K562 (cell line): ENCODE measurements around the gene RGS3. TPM values are rescaled to one million over a fixed set of nuclear protein-coding genes. Genes with fewer than 3 reads are reported as not detected.

Source experiments
- ATAC-seq: fragments of 200-7000 bp; cut with Tn5 transposase; 3 replicates; pipeline ENCODE4 v1.9.1; 2020; ENCODE audit warnings: moderate library complexity
- BruUV-seq: library from RNA; stranded (reverse); fragments of 400-500 nt; replicated peaks from 2 replicates; lab custom pipeline; 2021; lab: Mats Ljungman, UMichigan
- CTCF ChIA-PET: fragments of 300-600 bp; formaldehyde crosslinking; extraction: SDS; loops from one replicate; lab custom pipeline; 2021; ENCODE audit warnings: low intra/inter-chr PET ratio; lab: Yijun Ruan, JAX
- POLR2A ChIA-PET: fragments of 300-600, 350-650 bp; sonication (Branson Sonifier 250); formaldehyde crosslinking; extraction: SDS; loops from one replicate; lab custom pipeline; 2021; ENCODE audit warnings: antibody characterized with exemption, inconsistent platforms; lab: Yijun Ruan, JAX
- DNase-seq, 4 experiments: peaks; one replicate each; pipeline versions ENCODE4 v3.0.0 to v3.0.0-alpha.2; 2011 to 2018; ENCODE audit warnings: low spot score in 3 of 4, mixed read lengths in 3 of 4; ENCODE audit errors: extremely low read depth in 1 of 4
- FAIRE-seq: peaks from 2 replicates; lab custom pipeline; 2011; peaks lifted over from hg19 to GRCh38; lab: Jason Lieb, UNC
- H2AFZ ChIP-seq: 2 replicates; pipeline ENCODE4 v1.6.0; 2011; ENCODE audit warnings: low read depth, low read length, control low read depth, inconsistent platforms
- H3K27ac ChIP-seq: fragments of 200-600 bp; 3 replicates; pipeline ENCODE4 v1.8.0; 2011; ENCODE audit warnings: low read depth, mild to moderate bottlenecking, control low read depth, inconsistent platforms, low read length, moderate library complexity, mixed read lengths; ENCODE audit errors: extremely low read depth
- H3K27me3 ChIP-seq, 2 experiments: fragments of 300-600 bp in 1 of 2; 2 replicates in 1 of 2; 3 replicates in 1 of 2; pipeline versions ENCODE4 v1.6.0 to v1.8.0; 2011; ENCODE audit warnings: inconsistent platforms in 2 of 2, low read length in 2 of 2, mild to moderate bottlenecking in 1 of 2, mixed read lengths in 1 of 2, moderate library complexity in 1 of 2; ENCODE audit not compliant: control insufficient read depth in 2 of 2, insufficient read depth in 2 of 2
- H3K36me3 ChIP-seq: fragments of 300-600 bp; 3 replicates; pipeline ENCODE4 v1.8.0; 2011; ENCODE audit warnings: mild to moderate bottlenecking, low read length, inconsistent platforms; ENCODE audit not compliant: control insufficient read depth, insufficient read depth
- H3K4me1 ChIP-seq, 2 experiments: fragments of 200-600 bp in 1 of 2; replicated peaks in 1 of 2; 2 replicates in 1 of 2; 3 replicates in 1 of 2; pipeline versions ENCODE4 v1.5.1 to v1.8.0; 2011; ENCODE audit warnings: inconsistent platforms in 2 of 2, low read length in 2 of 2, mild to moderate bottlenecking in 1 of 2, mixed read lengths in 1 of 2, moderate library complexity in 1 of 2; ENCODE audit not compliant: control insufficient read depth in 2 of 2, insufficient read depth in 2 of 2
- H3K4me2 ChIP-seq: 2 replicates; pipeline ENCODE4 v1.6.1; 2011; ENCODE audit warnings: low read length, control low read depth, inconsistent platforms, mixed read lengths; ENCODE audit not compliant: insufficient read depth
- H3K4me3 ChIP-seq: fragments of 200-600 bp; sonication (generic), shearing (Covaris generic); 2 replicates; pipeline ENCODE4 v1.5.1; 2016; ENCODE audit warnings: control low read depth, inconsistent platforms
- H3K79me2 ChIP-seq: fragments of 200-600 bp; 3 replicates; pipeline ENCODE4 v1.8.0; 2011; ENCODE audit warnings: low read length, inconsistent platforms; ENCODE audit not compliant: control insufficient read depth, insufficient read depth
- H3K9ac ChIP-seq, 2 experiments: 2 replicates each; pipeline versions ENCODE4 v1.6.0 to v1.6.1; 2011; ENCODE audit warnings: low read depth in 2 of 2, low read length in 2 of 2, control low read depth in 1 of 2, inconsistent platforms in 1 of 2, mild to moderate bottlenecking in 1 of 2, mixed read lengths in 1 of 2; ENCODE audit not compliant: insufficient read depth in 1 of 2
- H3K9me1 ChIP-seq: one replicate; pipeline ENCODE4 v1.6.0; 2011; ENCODE audit warnings: inconsistent platforms, mild to moderate bottlenecking, low read length, moderate library complexity; ENCODE audit not compliant: control insufficient read depth, insufficient read depth
- H3K9me3 ChIP-seq: replicated peaks from 2 replicates; pipeline ENCODE4 v1.5.1; 2011; ENCODE audit warnings: low read depth, low read length, inconsistent platforms; ENCODE audit not compliant: control insufficient read depth, insufficient read depth
- H4K20me1 ChIP-seq: replicated peaks from 2 replicates; pipeline ENCODE4 v1.6.1; 2011; ENCODE audit warnings: low read length, inconsistent platforms, mixed read lengths; ENCODE audit not compliant: control insufficient read depth, insufficient read depth
- CXXC5 ChIP-seq: fragments of 250-450 bp; sonication (Bioruptor Pico); IDR thresholded peaks from 2 replicates; pipeline ENCODE4 v1.8.0; 2022; ENCODE audit warnings: inconsistent platforms, mild to moderate bottlenecking, moderate library complexity
- ELF2 ChIP-seq: fragments of 250-450 bp; sonication (Bioruptor Pico); IDR thresholded peaks from 2 replicates; pipeline ENCODE4 v1.5.0; 2021; ENCODE audit warnings: mild to moderate bottlenecking
- LCOR ChIP-seq: sonication (generic); formaldehyde crosslinking; IDR thresholded peaks from 2 replicates; pipeline ENCODE4 v1.8.0; 2022; ENCODE audit warnings: mild to moderate bottlenecking, missing genetic modification reagents
- STAT5B ChIP-seq: fragments of 250-450 bp; sonication (Bioruptor Pico); IDR thresholded peaks from 2 replicates; pipeline ENCODE4 v1.8.0; 2021; ENCODE audit warnings: mild to moderate bottlenecking, inconsistent platforms
- WGBS: fragments of 100-300 bp; shearing (Covaris generic); methylation state at CpG from one replicate; pipeline ENCODE4 v1.1.6; 2016; ENCODE audit warnings: low coverage, mixed read lengths; ENCODE audit not compliant: insufficient coverage; ENCODE audit errors: missing lambda C conversion rate; 5-methylcytosine and 5-hydroxymethylcytosine counted together
- in situ Hi-C: fragments of 300-500 bp; cut with MboI; formaldehyde crosslinking; loops from 4 replicates; pipeline ENCODE4 v1.15.0; 2018; ENCODE audit warnings: inconsistent platforms, mixed read lengths
- intact Hi-C: fragments of 100-400 bp; cut with micrococcal nuclease; formaldehyde crosslinking; loops from 2 replicates; pipeline ENCODE4 v1.14.2; 2022
- polyA plus RNA-seq, 8 experiments: library from polyadenylated mRNA; depleted of rRNA in 4 of 8; stranded (reverse) in 5 of 8; unstranded in 3 of 8; fragments of >200 nt; fragmentation: Nextera tagmentation in 2 of 8; fragmentation: Illumina TruSeq in 1 of 8; extraction: Ambion mirVana in 2 of 8; extraction: Trizol in 1 of 8; gene quantifications; 2 replicates each; pipeline versions ENCODE4 v1.2.1 to v1.2.3, GENCODE V29; 2011 to 2014; ENCODE audit warnings: inconsistent platforms in 1 of 8, missing spikeins in 1 of 8
- total RNA-seq, 7 experiments: library from RNA; depleted of rRNA in 6 of 7; stranded (reverse); fragments of >200 nt in 6 of 7; fragmentation: Illumina TruSeq in 2 of 7; extraction: Trizol in 2 of 7; gene quantifications; 2 replicates each; pipeline versions ENCODE4 v1.2.1 to v1.2.3, GENCODE V29; 2011 to 2021; ENCODE audit warnings: low replicate concordance in 1 of 7
- TF ChIP-seq, protein P1 (sequence below): fragments of 250-450 bp; sonication (Bioruptor Pico); IDR thresholded peaks from 2 replicates; pipeline ENCODE4 v1.4.0; 2020; ENCODE audit warnings: mild to moderate bottlenecking, moderate library complexity

The RGS3 gene
- total and polyA plus RNA-seq, 9 of the 15 experiments (the other 6 are each of a cell fraction or from before 2014, with no cell fraction given) = 0.08 to 2.9 (median 0.95) TPM

GRCh38 chr9:113635586-113635985 lies 172.1 kb downstream of the RGS3 start:
- no TSS peak for BruUV-seq
- Histone ChIP-seq H3K9ac (no peak overlapping the region), H3K9me1 (no peaks in the 10 kb centered on the region), H3K36me3 (no peaks in the 10 kb centered on the region), H4K20me1 (no peaks in the 10 kb centered on the region), H3K27me3 (peaks cover 8 to 72% of the 10 kb centered on the region in 2 experiments; a peak in 3 of 5 replicates), H3K4me1 (no peaks in the 10 kb centered on the region; a peak in 1 of 5 replicates), H2AFZ (no peak overlapping the region), H3K79me2 (no peaks in the 10 kb centered on the region), H3K4me3 (no peak overlapping the region), H3K9me3 (no peaks in the 10 kb centered on the region), H3K4me2 (no peak overlapping the region), H3K27ac (no peak overlapping the region)
- DNase-seq (no peak), FAIRE-seq (no peak), ATAC-seq (no peak)
- ChIA-PET POLR2A (interaction anchor here (0.6 to 1.4 kb wide), 4 partner anchors 9 to 325 kb away, joined by 3 to 5 read pairs (median 3); no protein-coding TSS in a partner anchor), CTCF (no interaction called here)
- in situ Hi-C loops (no loop called here), intact Hi-C loops (no loop called here)
- TF ChIP-seq, protein P1, sequence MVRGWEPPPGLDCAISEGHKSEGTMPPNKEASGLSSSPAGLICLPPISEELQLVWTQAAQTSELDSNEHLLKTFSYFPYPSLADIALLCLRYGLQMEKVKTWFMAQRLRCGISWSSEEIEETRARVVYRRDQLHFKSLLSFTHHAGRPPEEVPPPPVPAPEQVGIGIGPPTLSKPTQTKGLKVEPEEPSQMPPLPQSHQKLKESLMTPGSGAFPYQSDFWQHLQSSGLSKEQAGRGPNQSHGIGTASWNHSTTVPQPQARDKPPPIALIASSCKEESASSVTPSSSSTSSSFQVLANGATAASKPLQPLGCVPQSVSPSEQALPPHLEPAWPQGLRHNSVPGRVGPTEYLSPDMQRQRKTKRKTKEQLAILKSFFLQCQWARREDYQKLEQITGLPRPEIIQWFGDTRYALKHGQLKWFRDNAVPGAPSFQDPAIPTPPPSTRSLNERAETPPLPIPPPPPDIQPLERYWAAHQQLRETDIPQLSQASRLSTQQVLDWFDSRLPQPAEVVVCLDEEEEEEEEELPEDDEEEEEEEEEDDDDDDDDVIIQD = no peak
- no peak for TF ChIP-seq LCOR (CRISPR knock-in tag)
- no peak for TF ChIP-seq CXXC5 (CRISPR knock-in tag)
- TF ChIP-seq ELF2 (CRISPR knock-in tag) = no peak
- no peak for TF ChIP-seq STAT5B (CRISPR knock-in tag)
- WGBS = 2% methylated on average over 5 of the region's 5 CpGs
